Activated B cell treated with CpG ODN at 0.5 μM for 24 hours (primary cell): ENCODE results near the gene CLMN. TPM values are rescaled to one million over a fixed set of nuclear protein-coding genes. Genes with fewer than 3 reads are reported as not detected.

Experiments used
- ATAC-seq: fragments of 200-7000 bp; cut with Tn5 transposase; one replicate; pipeline ENCODE4 v1.10.0; 2021; ENCODE audit warnings: low read depth, mild to moderate bottlenecking, moderate library complexity
- CTCF ChIA-PET: fragments of 350-600 bp; sonication (Branson Sonifier 250); formaldehyde crosslinking; loops from one replicate; lab custom pipeline; 2021; ENCODE audit warnings: antibody characterized with exemption; lab: Charles Lee
- POLR2A ChIA-PET: fragments of 350-600 bp; sonication (Branson Sonifier 250); formaldehyde crosslinking; loops from one replicate; lab custom pipeline; 2021; ENCODE audit warnings: antibody characterized with exemption; lab: Charles Lee
- DNase-seq: peaks from one replicate; pipeline ENCODE4 v3.0.0; 2022
- H3K27ac Mint-ChIP-seq: one replicate; pipeline ENCODE4 v1.8.0; 2020; ENCODE audit warnings: mixed read lengths
- H3K27me3 Mint-ChIP-seq: one replicate; pipeline ENCODE4 v1.8.0; 2021; ENCODE audit warnings: mixed read lengths
- H3K36me3 Mint-ChIP-seq: one replicate; pipeline ENCODE4 v1.8.0; 2021; ENCODE audit warnings: low read depth, mixed read lengths
- H3K4me1 Mint-ChIP-seq: one replicate; pipeline ENCODE4 v1.8.0; 2021; ENCODE audit warnings: mixed read lengths
- H3K4me3 Mint-ChIP-seq: one replicate; pipeline ENCODE4 v1.8.0; 2020; ENCODE audit warnings: mild to moderate bottlenecking, mixed read lengths
- H3K9me3 Mint-ChIP-seq: one replicate; pipeline ENCODE4 v1.8.0; 2020; ENCODE audit warnings: mixed read lengths
- intact Hi-C: fragments of 100-400 bp; cut with micrococcal nuclease; formaldehyde crosslinking; loops from one replicate; pipeline ENCODE4 v1.15.1; 2024
- total RNA-seq: library from RNA; stranded (reverse); gene quantifications from 2 replicates; pipeline ENCODE4 v1.2.3, GENCODE V29; 2022
- TF ChIP-seq, protein P1 (sequence below): fragments of 200-600 bp; IDR thresholded peaks from one replicate; pipeline ENCODE4 v1.8.0; 2022; ENCODE audit warnings: antibody characterized with exemption, mild to moderate bottlenecking

The CLMN gene
- total RNA-seq, 1 donor from 2014 or later: 23.9 TPM

DNA sequence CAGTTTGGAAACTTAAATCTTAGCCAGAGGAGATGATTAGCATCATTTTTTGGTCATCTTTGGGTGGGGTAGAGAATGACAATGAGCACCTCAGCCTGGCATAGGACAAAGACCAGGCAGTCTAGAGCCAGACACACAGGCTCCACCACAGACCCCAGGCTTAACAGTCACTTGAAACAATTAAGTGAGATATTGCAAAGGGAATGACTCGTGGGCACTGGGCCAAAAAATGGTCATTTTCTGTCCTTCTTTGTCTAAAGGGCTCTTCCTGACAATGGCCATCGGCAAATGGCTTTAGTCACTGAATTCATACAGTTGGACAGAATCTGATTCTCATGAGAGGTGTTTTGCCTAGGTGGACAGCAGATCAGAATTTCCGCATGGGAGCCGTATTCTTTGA is 84.4 kb downstream of the CLMN start:
- Mint-ChIP-seq H3K4me3 (no peak overlapping the region), H3K4me1 (peaks cover 27% of the 10 kb centered on the region), H3K36me3 (no peaks in the 10 kb centered on the region), H3K27ac (no peak overlapping the region), H3K9me3 (no peaks in the 10 kb centered on the region), H3K27me3 (no peaks in the 10 kb centered on the region)
- CTCF ChIA-PET: interaction anchor here (1.3 kb wide), 1 partner anchor 101 kb away, joined by 3 read pairs; no protein-coding TSS in a partner anchor
- POLR2A ChIA-PET: no interaction called here
- ATAC-seq: no peak
- TF ChIP-seq, protein P1, sequence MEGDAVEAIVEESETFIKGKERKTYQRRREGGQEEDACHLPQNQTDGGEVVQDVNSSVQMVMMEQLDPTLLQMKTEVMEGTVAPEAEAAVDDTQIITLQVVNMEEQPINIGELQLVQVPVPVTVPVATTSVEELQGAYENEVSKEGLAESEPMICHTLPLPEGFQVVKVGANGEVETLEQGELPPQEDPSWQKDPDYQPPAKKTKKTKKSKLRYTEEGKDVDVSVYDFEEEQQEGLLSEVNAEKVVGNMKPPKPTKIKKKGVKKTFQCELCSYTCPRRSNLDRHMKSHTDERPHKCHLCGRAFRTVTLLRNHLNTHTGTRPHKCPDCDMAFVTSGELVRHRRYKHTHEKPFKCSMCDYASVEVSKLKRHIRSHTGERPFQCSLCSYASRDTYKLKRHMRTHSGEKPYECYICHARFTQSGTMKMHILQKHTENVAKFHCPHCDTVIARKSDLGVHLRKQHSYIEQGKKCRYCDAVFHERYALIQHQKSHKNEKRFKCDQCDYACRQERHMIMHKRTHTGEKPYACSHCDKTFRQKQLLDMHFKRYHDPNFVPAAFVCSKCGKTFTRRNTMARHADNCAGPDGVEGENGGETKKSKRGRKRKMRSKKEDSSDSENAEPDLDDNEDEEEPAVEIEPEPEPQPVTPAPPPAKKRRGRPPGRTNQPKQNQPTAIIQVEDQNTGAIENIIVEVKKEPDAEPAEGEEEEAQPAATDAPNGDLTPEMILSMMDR: no peak
- intact Hi-C loops: no loop called here
- DNase-seq: no peak

DNA sequence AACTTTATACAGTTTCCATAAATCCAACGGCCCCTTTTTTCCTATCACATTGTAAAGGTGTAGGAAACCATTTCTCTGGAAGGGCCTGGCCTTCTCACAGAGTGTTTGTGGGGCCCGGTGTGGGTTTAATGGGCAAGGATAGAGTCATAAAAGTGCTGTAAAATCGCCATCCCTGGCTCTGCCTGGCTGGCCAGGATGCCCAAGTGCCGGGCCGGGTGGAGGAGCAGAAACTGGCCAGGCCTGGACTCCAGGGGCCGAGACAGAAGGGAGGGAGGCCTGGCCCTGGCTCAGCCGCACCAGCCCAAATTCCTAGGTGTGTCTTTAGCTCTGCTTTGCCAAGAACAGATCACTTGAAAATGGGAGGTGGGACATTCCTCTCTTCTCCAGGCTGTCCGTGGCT is 85.3 kb downstream of the CLMN start:
- Mint-ChIP-seq H3K9me3 (no peaks in the 10 kb centered on the region), H3K4me3 (no peak overlapping the region), H3K27me3 (no peaks in the 10 kb centered on the region), H3K27ac (no peak overlapping the region), H3K4me1 (peaks cover 21% of the 10 kb centered on the region), H3K36me3 (no peaks in the 10 kb centered on the region)
- ChIA-PET POLR2A (no interaction called here), CTCF (interaction anchor here (1.3 kb wide), 1 partner anchor 102 kb away, joined by 3 read pairs; no protein-coding TSS in a partner anchor)
- intact Hi-C loops: no loop called here
- TF ChIP-seq, protein P1: no peak
- DNase-seq (no peak), ATAC-seq (no peak)

DNA sequence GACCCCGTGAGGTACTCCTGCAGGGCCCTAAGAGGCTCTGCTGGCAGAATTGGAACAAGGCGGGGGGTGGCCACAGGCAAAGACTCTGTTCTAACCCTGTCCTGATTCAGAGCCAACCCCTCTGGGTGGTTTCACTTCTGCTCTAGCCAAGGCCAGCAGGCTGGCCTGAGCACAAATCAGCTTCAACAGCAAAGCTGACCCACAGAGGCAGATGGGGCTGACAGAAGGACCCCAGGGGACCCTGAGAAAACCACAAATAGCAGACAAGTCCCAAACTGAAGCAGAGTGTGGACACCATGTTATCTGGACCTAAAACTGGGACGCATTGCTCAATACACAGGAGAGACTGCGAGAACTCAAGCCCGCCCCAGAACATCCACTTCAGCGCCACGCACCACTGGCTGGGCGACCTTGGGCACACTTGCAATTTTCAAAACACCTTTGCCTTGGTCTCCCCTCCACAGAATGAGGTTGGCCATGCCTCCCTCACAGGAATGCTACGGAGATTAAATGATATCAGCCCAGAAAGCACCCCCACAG is 85.9 kb downstream of the CLMN start:
- H3K27me3 Mint-ChIP-seq: no peaks in the 10 kb centered on the region
- H3K4me1 Mint-ChIP-seq: peaks cover 21% of the 10 kb centered on the region
- H3K4me3 Mint-ChIP-seq: peak overlapping the region; percentile 19
- no peaks in the 10 kb centered on the region for H3K9me3 Mint-ChIP-seq
- intact Hi-C loops: loop anchor here (2.0 kb wide), 1 partner anchor 31 kb away; no protein-coding TSS in a partner anchor
- no peaks in the 10 kb centered on the region for H3K36me3 Mint-ChIP-seq
- ChIA-PET CTCF (no interaction called here), POLR2A (no interaction called here)
- DNase-seq (peak; percentile 24), ATAC-seq (peak; percentile 91)
- peak overlapping the region; percentile 50 for H3K27ac Mint-ChIP-seq
- TF ChIP-seq, protein P1: no peak

DNA sequence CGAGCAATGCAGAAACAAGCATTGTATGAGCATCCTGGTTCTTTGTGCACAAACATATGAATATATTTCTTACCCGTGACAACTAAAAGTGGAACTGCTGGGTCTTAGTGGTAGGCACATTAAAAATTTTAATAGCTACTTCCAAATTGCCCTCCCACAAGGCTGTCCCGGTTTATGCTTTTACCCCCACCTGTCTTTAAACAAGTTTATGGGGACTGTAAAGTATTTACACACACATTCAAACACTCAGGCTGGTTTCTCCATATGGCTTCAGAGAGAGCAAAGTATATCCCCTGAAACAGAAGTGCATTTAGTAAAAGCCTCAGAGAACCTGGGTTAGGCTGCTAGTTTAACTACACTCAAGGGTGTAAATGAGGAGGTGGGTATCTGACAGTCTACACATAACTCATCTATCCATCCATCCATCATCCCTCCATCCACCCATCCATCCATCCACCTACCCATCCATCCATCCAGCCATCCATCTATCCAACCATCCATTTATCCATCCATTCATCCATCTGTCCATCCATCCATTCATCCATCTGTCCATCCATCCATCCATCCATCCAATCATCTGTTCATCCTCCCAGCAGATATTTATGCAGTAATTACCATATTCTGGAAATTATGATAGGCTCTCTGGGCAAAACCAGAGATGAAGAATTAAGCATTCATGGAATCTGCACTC is 86.7 kb downstream of the CLMN start:
- ChIA-PET CTCF (interaction anchor here (0.6 kb wide), 1 partner anchor 96 kb away, joined by 5 read pairs; no protein-coding TSS in a partner anchor), POLR2A (no interaction called here)
- ATAC-seq: no peak
- Mint-ChIP-seq H3K27me3 (no peaks in the 10 kb centered on the region), H3K4me3 (no peak overlapping the region), H3K9me3 (no peaks in the 10 kb centered on the region), H3K36me3 (peaks cover 3% of the 10 kb centered on the region), H3K4me1 (peaks cover 21% of the 10 kb centered on the region), H3K27ac (no peak overlapping the region)
- DNase-seq: no peak
- intact Hi-C loops: loop anchor here (2.0 kb wide), 1 partner anchor 32 kb away; no protein-coding TSS in a partner anchor
- TF ChIP-seq, protein P1: no peak

DNA sequence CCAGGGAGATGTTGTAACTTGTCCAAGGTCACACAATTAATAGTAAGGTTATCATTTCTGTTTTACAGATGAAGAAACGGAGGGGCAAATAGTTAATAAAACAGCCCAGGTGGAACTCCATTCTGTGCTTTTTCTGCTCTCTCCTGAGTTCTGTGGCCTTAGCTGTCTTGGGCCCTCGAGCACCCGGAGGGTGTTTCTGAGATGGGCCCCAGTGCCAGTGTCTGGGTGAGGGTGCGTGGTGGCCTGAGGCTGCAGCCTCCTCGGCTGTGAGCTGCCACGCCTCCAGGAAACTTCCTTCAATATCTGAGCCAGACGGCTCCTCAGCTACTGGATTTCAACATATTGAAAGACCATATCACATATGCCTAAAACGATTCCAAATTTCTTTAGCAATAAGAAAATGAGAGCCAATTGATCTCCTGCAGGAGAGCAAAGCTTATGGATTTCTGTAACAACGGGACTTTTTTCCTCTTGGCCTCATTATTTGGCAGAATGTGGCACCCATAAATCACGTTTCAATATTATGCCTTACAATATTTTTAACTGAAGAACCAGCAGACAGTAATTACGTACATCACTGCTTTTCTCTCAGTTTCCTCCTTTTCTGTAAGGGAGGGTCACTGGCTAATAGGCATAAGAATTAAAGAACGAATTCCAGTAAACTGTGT is 87.6 kb downstream of the CLMN start:
- ChIA-PET POLR2A (interaction anchor here (1.1 kb wide), 1 partner anchor 13 kb away, joined by 3 read pairs; no protein-coding TSS in a partner anchor), CTCF (interaction anchor here (0.6 to 1.3 kb wide), 2 partner anchors 17 to 95 kb away, joined by 3 to 5 read pairs; no protein-coding TSS in a partner anchor)
- no peaks in the 10 kb centered on the region for H3K9me3 Mint-ChIP-seq
- H3K27me3 Mint-ChIP-seq: no peaks in the 10 kb centered on the region
- TF ChIP-seq, protein P1: no peak
- peaks cover 21% of the 10 kb centered on the region for H3K4me1 Mint-ChIP-seq
- intact Hi-C loops: loop anchor here (2.0 kb wide), 1 partner anchor 33 kb away; no protein-coding TSS in a partner anchor
- H3K27ac Mint-ChIP-seq: no peak overlapping the region
- no peak for ATAC-seq
- H3K4me3 Mint-ChIP-seq: no peak overlapping the region
- peaks cover 3% of the 10 kb centered on the region for H3K36me3 Mint-ChIP-seq
- DNase-seq: no peak
